NCI-H2029 treated with DMSO at 0.1 percent for 48 hours (cell line): ENCODE measurements around the gene PSAPL1.

ENCODE experiments used
- DNase-seq: peaks from one replicate; lab custom pipeline; 2025; lab: John Stamatoyannopoulos, UW

Gene PSAPL1

DNA sequence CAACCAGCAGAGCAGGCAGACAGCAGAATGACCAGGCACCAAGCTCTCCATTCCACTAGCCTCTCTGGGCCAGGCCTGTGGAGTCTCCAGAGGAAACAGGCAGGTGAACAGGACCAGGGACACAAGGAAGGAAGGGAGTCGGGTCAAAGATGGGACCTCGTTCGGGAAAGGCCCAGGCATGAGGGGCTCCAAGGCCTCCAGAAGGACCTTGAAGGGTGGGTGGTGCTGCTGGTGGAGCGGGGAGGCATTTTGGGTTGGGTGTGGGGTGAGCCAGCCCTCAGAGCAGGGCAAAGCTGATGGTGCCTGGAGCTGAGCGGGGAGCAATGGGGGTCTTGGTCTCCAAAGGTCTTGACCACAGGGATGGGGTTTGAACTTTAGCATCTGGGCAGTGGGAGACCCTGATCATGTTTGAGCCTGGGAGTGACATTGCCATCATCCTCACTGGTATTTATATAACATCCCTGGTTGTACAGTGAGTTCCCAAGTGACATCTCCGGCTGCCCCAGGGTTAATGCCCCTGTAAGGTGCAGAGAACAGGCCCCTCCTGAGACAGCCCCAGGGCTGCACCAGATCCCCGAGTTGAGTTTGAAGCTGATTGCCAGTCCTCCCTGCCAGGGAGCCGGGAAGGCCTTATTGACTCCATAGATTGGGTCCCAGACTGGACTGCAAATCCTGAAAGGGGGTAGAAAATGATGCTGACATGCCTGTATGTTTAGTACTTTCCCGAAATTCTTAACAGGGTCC, 52.7 kb downstream of the PSAPL1 start:
- DNase-seq: no peak

DNA sequence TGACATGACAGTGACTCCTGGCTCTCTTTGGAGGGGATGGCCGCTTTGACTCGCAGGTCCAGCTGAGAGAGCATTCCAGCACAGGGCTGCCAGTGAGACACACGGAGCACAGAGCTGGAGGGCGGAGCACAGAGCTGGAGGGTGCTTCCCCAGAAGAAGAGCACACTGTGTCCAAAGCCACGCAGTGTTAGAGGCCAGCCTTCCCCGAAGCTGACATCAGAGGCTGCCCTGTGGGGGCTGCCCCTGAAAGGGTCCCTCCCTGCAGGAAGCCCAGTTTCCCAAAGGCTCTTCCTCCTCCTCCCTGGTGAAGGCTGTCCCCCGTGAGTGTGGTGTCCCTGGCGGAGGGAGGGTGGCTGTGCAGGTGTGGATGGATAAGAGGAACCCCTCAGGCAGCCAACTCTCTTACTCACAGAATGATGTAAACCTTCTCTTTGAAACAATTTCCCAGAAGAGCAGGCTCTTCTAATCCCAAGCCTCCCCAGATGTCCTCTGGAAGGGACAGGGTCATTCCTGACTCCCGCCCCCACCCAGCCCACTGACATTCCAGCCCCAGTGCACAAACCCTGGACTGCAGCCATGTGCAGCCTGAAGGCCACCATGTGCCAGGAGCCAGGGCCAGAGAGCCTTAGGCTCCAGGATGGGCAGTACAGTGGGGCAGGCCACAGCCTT, 53.4 kb downstream of the PSAPL1 start:
- no peak for DNase-seq
